ENCODE data around the gene TKT. TPM values are rescaled to one million over a fixed set of nuclear protein-coding genes. Genes with fewer than 3 reads are reported as not detected.

Gene TKT
- total and polyA plus RNA-seq, 2 of the 8 experiments (the other 6 are each of a cell fraction or from before 2014, with no cell fraction given): 418 to 986 TPM

DNA sequence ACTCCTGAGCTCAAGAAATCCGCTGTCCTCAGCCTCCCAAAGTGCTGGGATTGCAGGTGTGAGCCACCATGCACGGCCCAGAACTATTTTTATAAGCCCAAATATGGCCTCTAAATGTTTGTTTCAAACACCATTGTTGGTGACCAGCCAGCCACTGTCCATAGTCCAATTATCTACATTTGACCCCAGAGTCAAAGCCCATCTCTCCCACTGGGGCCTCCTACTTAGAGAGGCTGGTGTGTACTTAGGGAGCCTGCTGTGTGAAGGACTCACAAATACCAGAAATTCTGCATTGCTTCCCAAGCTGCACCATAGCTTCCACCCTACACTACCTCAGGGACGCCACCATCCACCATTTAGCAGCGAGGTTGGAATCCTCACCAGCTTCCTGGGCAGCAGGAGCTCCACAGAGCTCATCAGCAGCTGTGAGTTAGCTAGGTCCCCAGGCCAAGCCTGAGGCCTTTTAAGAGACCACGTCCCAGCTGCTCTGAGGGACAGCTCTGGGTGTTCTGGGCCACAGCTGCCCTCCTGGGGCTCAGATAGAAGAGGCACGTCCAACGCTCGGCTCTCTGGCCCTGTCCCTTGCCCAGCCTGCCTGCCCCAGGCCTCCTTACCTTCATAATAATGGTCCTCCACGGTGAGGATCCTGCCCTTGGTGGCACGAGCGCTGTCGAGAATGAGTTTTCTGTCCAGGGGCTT lies 29.5 kb downstream of the TKT start (continued):
- TF ChIP-seq, protein P1, sequence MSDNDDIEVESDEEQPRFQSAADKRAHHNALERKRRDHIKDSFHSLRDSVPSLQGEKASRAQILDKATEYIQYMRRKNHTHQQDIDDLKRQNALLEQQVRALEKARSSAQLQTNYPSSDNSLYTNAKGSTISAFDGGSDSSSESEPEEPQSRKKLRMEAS (IDR thresholded peaks at IDR 0.05): no peak
- TF ChIP-seq GTF2F1 (IDR thresholded peaks at IDR 0.05; ENCODE audit: borderline replicate concordance, low read depth, low read length) (no peak), GABPA (IDR thresholded peaks at IDR 0.05; ENCODE audit: borderline replicate concordance, insufficient read depth, low read length) (no peak), CTBP2 (IDR thresholded peaks at IDR 0.05; ENCODE audit: borderline replicate concordance, insufficient read depth, insufficient read length, low read length) (no peak)

Data from H1 (cell line).